SK-N-SH (cell line): ENCODE results near the gene RASEF. TPM values are rescaled to one million over a fixed set of nuclear protein-coding genes. Genes with fewer than 3 reads are reported as not detected.
"Not testable (repeated sequence)": the region's sequence is repeated elsewhere in the genome, so short reads cannot be mapped to it uniquely, and the experiment has no call there.

Source experiments
- CTCF ChIA-PET: fragments of 300-600, 350-600 bp; formaldehyde crosslinking; extraction: SDS; loops from one replicate; lab custom pipeline; 2021; lab: Yijun Ruan, JAX
- POLR2A ChIA-PET: fragments of 350-600 bp; sonication (Branson Sonifier 250); formaldehyde crosslinking; extraction: SDS; loops from one replicate; lab custom pipeline; 2020; ENCODE audit warnings: antibody characterized with exemption, inconsistent platforms; lab: Yijun Ruan, JAX
- DNase-seq: peaks from one replicate; pipeline ENCODE4 v3.0.0; 2012
- H2AFZ ChIP-seq: fragments of 200-600 bp; sonication (generic); 2 replicates; pipeline ENCODE4 v1.8.1; 2016; ENCODE audit warnings: antibody characterized with exemption, mild to moderate bottlenecking, low read depth
- H3F3A ChIP-seq: fragments of 200-600 bp; sonication (generic); replicated peaks from 2 replicates; pipeline ENCODE3; 2016; ENCODE audit warnings: antibody characterized with exemption, mild to moderate bottlenecking; ENCODE audit not compliant: insufficient read depth
- H3K27ac ChIP-seq, 2 experiments: fragments of 200-500 bp in 1 of 2; fragments of 200-600 bp in 1 of 2; sonication (Bioruptor generic) in 1 of 2; sonication (generic), shearing (Covaris generic) in 1 of 2; 2 replicates each; pipeline versions ENCODE4 v1.5.1 to v1.6.1; 2014 to 2016; ENCODE audit warnings: low read depth in 2 of 2, inconsistent platforms in 1 of 2, low read length in 1 of 2, mild to moderate bottlenecking in 1 of 2, mixed read lengths in 1 of 2
- H3K27me3 ChIP-seq: fragments of 200-600 bp; sonication (generic), shearing (Covaris generic); 2 replicates; pipeline ENCODE4 v1.6.1; 2016; ENCODE audit warnings: mixed run types; ENCODE audit not compliant: insufficient read depth
- H3K36me3 ChIP-seq, 2 experiments: fragments of 200-500 bp in 1 of 2; fragments of 200-600 bp in 1 of 2; sonication (Bioruptor generic) in 1 of 2; sonication (generic) in 1 of 2; replicated peaks in 1 of 2; 2 replicates each; pipeline versions ENCODE3 to v1.5.1; 2014 to 2016; ENCODE audit warnings: low read length in 1 of 2, mild to moderate bottlenecking in 1 of 2; ENCODE audit not compliant: insufficient read depth in 2 of 2, control insufficient read depth in 1 of 2
- H3K4me1 ChIP-seq, 2 experiments: fragments of 200-500 bp in 1 of 2; fragments of 200-600 bp in 1 of 2; sonication (Bioruptor generic) in 1 of 2; sonication (generic), shearing (Covaris generic) in 1 of 2; 2 replicates each; pipeline versions ENCODE4 v1.5.1 to v1.6.1; 2014 to 2016; ENCODE audit warnings: low read depth in 1 of 2, low read length in 1 of 2, mixed run types in 1 of 2; ENCODE audit not compliant: insufficient read depth in 2 of 2, control insufficient read depth in 1 of 2
- H3K4me2 ChIP-seq: fragments of 200-600 bp; sonication (generic), shearing (Covaris generic); 2 replicates; pipeline ENCODE4 v1.6.1; 2017; ENCODE audit warnings: mixed run types
- H3K4me3 ChIP-seq, 2 experiments: fragments of 200-500 bp in 1 of 2; fragments of 200-600 bp in 1 of 2; sonication (Bioruptor generic) in 1 of 2; sonication (generic), shearing (Covaris generic) in 1 of 2; 2 replicates each; pipeline versions ENCODE4 v1.5.1 to v1.8.1; 2014 to 2016; ENCODE audit warnings: low read depth in 2 of 2, inconsistent platforms in 1 of 2, low read length in 1 of 2, mild to moderate bottlenecking in 1 of 2, mixed read lengths in 1 of 2, moderate library complexity in 1 of 2
- H3K79me2 ChIP-seq: fragments of 200-600 bp; sonication (generic); 2 replicates; pipeline ENCODE4 v1.8.1; 2017; ENCODE audit warnings: mild to moderate bottlenecking; ENCODE audit not compliant: insufficient read depth
- H3K9ac ChIP-seq: fragments of 200-600 bp; sonication (generic); 2 replicates; pipeline ENCODE4 v1.6.1; 2017; ENCODE audit warnings: mixed run types
- H3K9me2 ChIP-seq: fragments of 200-600 bp; sonication (generic); 2 replicates; pipeline ENCODE4 v1.6.1; 2017; ENCODE audit warnings: mixed run types
- H3K9me3 ChIP-seq: fragments of 200-600 bp; sonication (generic); 2 replicates; pipeline ENCODE4 v1.6.1; 2017; ENCODE audit warnings: mixed run types, mild to moderate bottlenecking, moderate library complexity
- H4K20me1 ChIP-seq: fragments of 200-600 bp; sonication (generic); 2 replicates; pipeline ENCODE4 v1.6.1; 2017; ENCODE audit warnings: mild to moderate bottlenecking, mixed run types; ENCODE audit not compliant: insufficient read depth
- FOSL2 ChIP-seq: IDR thresholded peaks from 2 replicates; pipeline ENCODE4 v1.4.0; 2012; ENCODE audit warnings: low read depth, mild to moderate bottlenecking, moderate library complexity, borderline replicate concordance
- FOXJ3 ChIP-seq: sonication (generic); formaldehyde crosslinking; IDR thresholded peaks from 2 replicates; pipeline ENCODE4 v1.5.1; 2020; ENCODE audit warnings: mild to moderate bottlenecking, missing genetic modification reagents
- GATA2 ChIP-seq: sonication (generic); formaldehyde crosslinking; IDR thresholded peaks from 2 replicates; pipeline ENCODE4 v1.5.0; 2020; ENCODE audit warnings: mild to moderate bottlenecking, missing genetic modification reagents
- MEF2A ChIP-seq: IDR thresholded peaks from 2 replicates; pipeline ENCODE4 v1.4.0; 2012; ENCODE audit warnings: low read depth, borderline replicate concordance
- NFIC ChIP-seq: IDR thresholded peaks from 2 replicates; pipeline ENCODE4 v1.4.0; 2012; ENCODE audit warnings: borderline replicate concordance
- POLR2AphosphoS5 ChIP-seq: IDR thresholded peaks from 2 replicates; pipeline ENCODE4 v1.6.1; 2012; ENCODE audit warnings: low read depth, low read length
- RAD21 ChIP-seq: IDR thresholded peaks from 2 replicates; pipeline ENCODE4 v1.6.1; 2012; ENCODE audit warnings: mild to moderate bottlenecking, low read length
- ZBTB33 ChIP-seq: IDR thresholded peaks from 2 replicates; pipeline ENCODE4 v1.4.0; 2012; ENCODE audit warnings: low read depth, borderline replicate concordance
- WGBS: methylation state at CpG from one replicate; pipeline ENCODE4 v1.1.6; 2017; ENCODE audit warnings: low lambda C conversion rate; 5-methylcytosine and 5-hydroxymethylcytosine counted together
- polyA plus RNA-seq, 3 experiments: library from polyadenylated mRNA; depleted of rRNA; stranded (reverse); fragments of >200 nt; gene quantifications; 2 replicates each; pipeline ENCODE4 v1.2.3, GENCODE V29; 2012

RASEF gene
- polyA plus RNA-seq, 1 of the 3 experiments (the other 2 are of a cell fraction): not detected

- H3K27ac ChIP-seq, H3K79me2 ChIP-seq, H2AFZ ChIP-seq, H3K9me3 ChIP-seq, H3K9ac ChIP-seq, H3F3A ChIP-seq, H3K4me1 ChIP-seq, H3K4me3 ChIP-seq, H4K20me1 ChIP-seq, H3K9me2 ChIP-seq, DNase-seq, H3K27me3 ChIP-seq, H3K4me2 ChIP-seq, H3K36me3 ChIP-seq, POLR2A ChIA-PET: not testable (repeated sequence)
- CTCF ChIA-PET: interaction anchor here (0.6 to 1.5 kb wide), 4 partner anchors 13 to 116 kb away, joined by 3 read pairs; partner anchors contain the start of gene RASEF
- 53% methylated on average over 7 of the region's 7 CpGs for WGBS
These were observed 13.0 kb upstream of the RASEF start for GRCh38 chr9:83075932-83076331.

GRCh38 chr9:83072498-83072897 is 9.6 kb upstream of the RASEF start:
- H3F3A ChIP-seq, H4K20me1 ChIP-seq, CTCF ChIA-PET, H3K9ac ChIP-seq, H3K4me1 ChIP-seq, H3K4me2 ChIP-seq, DNase-seq, H3K36me3 ChIP-seq, POLR2A ChIA-PET, H3K9me2 ChIP-seq, H3K9me3 ChIP-seq, H3K27ac ChIP-seq, H3K79me2 ChIP-seq, H3K4me3 ChIP-seq, H2AFZ ChIP-seq, H3K27me3 ChIP-seq: not testable (repeated sequence)

GRCh38 chr9:83071626-83072025 is 8.7 kb upstream of the RASEF start:
- Histone ChIP-seq H3K4me1 (no peaks in the 10 kb centered on the region), H3K9ac (no peak overlapping the region), H3K36me3 (no peaks in the 10 kb centered on the region), H3K27me3 (no peaks in the 10 kb centered on the region), H3K4me3 (no peak overlapping the region), H3K79me2 (no peaks in the 10 kb centered on the region), H3K27ac (no peak overlapping the region), H3K9me3 (no peaks in the 10 kb centered on the region), H2AFZ (no peak overlapping the region), H3K9me2 (no peaks in the 10 kb centered on the region), H3K4me2 (no peak overlapping the region), H4K20me1 (no peaks in the 10 kb centered on the region), H3F3A (no peaks in the 10 kb centered on the region)
- 15% methylated on average over 2 of the region's 2 CpGs for WGBS
- TF ChIP-seq NFIC: no peak
- TF ChIP-seq MEF2A: no peak
- TF ChIP-seq ZBTB33: no peak
- TF ChIP-seq RAD21: no peak
- no peak for TF ChIP-seq FOXJ3 (CRISPR knock-in tag)
- TF ChIP-seq POLR2AphosphoS5: no peak
- TF ChIP-seq GATA2 (CRISPR knock-in tag): no peak
- TF ChIP-seq FOSL2: no peak
- DNase-seq: no peak
- ChIA-PET CTCF (no interaction called here), POLR2A (no interaction called here)
